DOHH2 (cell line): ENCODE results near the gene ELFN1.

Experiments
- EZH2phosphoT487 ChIP-seq: fragments of 200-600 bp; sonication (generic); IDR thresholded peaks from 2 replicates; pipeline ENCODE4 v1.6.1; 2017; ENCODE audit warnings: borderline replicate concordance, mild to moderate bottlenecking, antibody characterized with exemption, low read length, moderate library complexity, mixed read lengths
- TF ChIP-seq, protein P1 (sequence below): fragments of 200-600 bp; sonication (generic); IDR thresholded peaks from one replicate; pipeline ENCODE4 v1.5.1; 2014; ENCODE audit warnings: antibody characterized with exemption, mild to moderate bottlenecking, low read depth, low read length; ENCODE audit not compliant: poor library complexity, severe bottlenecking

DNA sequence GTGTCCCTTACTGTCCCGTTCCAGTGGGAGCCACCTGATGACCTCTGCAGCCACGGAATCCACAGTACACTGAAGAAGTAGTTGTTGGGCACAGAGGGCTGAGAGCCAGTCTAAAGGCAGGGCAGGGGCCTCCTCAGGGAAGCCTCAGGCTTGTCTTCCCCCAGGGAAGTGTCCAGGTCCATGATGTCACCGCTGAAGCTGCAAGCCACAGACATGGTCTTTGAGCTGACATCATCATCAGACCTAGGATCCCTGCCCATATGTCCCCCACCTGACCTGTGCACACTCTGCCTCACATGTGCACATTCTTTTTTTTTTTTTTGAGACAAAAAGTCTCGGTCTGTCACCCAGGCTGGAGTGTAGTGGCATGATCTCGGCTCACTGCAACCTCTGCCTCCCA lies 38.4 kb upstream of the ELFN1 start:
- TF ChIP-seq, protein P1, sequence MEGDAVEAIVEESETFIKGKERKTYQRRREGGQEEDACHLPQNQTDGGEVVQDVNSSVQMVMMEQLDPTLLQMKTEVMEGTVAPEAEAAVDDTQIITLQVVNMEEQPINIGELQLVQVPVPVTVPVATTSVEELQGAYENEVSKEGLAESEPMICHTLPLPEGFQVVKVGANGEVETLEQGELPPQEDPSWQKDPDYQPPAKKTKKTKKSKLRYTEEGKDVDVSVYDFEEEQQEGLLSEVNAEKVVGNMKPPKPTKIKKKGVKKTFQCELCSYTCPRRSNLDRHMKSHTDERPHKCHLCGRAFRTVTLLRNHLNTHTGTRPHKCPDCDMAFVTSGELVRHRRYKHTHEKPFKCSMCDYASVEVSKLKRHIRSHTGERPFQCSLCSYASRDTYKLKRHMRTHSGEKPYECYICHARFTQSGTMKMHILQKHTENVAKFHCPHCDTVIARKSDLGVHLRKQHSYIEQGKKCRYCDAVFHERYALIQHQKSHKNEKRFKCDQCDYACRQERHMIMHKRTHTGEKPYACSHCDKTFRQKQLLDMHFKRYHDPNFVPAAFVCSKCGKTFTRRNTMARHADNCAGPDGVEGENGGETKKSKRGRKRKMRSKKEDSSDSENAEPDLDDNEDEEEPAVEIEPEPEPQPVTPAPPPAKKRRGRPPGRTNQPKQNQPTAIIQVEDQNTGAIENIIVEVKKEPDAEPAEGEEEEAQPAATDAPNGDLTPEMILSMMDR: no peak
- no peak for TF ChIP-seq EZH2phosphoT487
